Measurements from ENCODE around the gene GLB1L.

DNA sequence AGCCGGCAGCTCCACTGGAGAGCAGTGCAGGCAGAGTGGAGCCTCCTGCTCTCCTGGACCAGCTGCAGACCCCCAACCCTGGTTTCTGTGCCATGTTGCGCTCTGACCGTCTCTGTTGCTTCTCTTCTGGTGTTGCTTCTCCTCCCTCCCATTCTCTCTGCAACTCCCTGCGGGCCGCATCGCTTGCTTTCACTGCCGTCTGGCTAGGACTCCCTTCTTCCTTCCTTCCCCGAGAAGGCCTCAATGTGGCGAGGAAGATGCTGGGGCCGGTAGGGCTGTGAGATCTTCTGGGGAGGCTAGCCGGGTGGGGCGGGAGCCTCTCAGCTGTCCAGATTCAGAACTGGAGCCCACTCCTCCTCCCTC is 40.1 kb upstream of the GLB1L start:
- TF ChIP-seq, protein P1, sequence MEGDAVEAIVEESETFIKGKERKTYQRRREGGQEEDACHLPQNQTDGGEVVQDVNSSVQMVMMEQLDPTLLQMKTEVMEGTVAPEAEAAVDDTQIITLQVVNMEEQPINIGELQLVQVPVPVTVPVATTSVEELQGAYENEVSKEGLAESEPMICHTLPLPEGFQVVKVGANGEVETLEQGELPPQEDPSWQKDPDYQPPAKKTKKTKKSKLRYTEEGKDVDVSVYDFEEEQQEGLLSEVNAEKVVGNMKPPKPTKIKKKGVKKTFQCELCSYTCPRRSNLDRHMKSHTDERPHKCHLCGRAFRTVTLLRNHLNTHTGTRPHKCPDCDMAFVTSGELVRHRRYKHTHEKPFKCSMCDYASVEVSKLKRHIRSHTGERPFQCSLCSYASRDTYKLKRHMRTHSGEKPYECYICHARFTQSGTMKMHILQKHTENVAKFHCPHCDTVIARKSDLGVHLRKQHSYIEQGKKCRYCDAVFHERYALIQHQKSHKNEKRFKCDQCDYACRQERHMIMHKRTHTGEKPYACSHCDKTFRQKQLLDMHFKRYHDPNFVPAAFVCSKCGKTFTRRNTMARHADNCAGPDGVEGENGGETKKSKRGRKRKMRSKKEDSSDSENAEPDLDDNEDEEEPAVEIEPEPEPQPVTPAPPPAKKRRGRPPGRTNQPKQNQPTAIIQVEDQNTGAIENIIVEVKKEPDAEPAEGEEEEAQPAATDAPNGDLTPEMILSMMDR (conservative IDR thresholded peaks at IDR 0.05): no peak
- TF ChIP-seq ZFX (IDR thresholded peaks at IDR 0.05): no peak
